Neural cell (in vitro differentiated cells): ENCODE data around the gene LRP2. TPM values are rescaled to one million over a fixed set of nuclear protein-coding genes. Genes with fewer than 3 reads are reported as not detected.

Experiments
- H2AFZ ChIP-seq: fragments of 200-600, 300-800 bp; sonication (generic), shearing (Covaris generic); 2 replicates; pipeline ENCODE4 v1.6.0; 2014; ENCODE audit warnings: low read depth, mild to moderate bottlenecking, antibody characterized with exemption, low read length, moderate library complexity
- H3F3A ChIP-seq: fragments of 200-600 bp; shearing (Covaris generic); 2 replicates; pipeline ENCODE4 v1.6.1; 2016; ENCODE audit warnings: mild to moderate bottlenecking, moderate library complexity, mixed read lengths, antibody characterized with exemption, low read length; ENCODE audit not compliant: insufficient read depth, poor library complexity, severe bottlenecking
- H3K27ac ChIP-seq: fragments of 200-600, 300-800 bp; sonication (generic), shearing (Covaris generic); 2 replicates; pipeline ENCODE4 v1.5.1; 2014; ENCODE audit warnings: mild to moderate bottlenecking, low read length, moderate library complexity
- H3K27me3 ChIP-seq: fragments of 300-800, 200-600 bp; sonication (generic), shearing (Covaris generic); 2 replicates; pipeline ENCODE4 v1.6.0; 2014; ENCODE audit warnings: mild to moderate bottlenecking, low read depth, low read length, moderate library complexity; ENCODE audit not compliant: insufficient read depth
- H3K36me3 ChIP-seq: fragments of 300-800, 200-600 bp; sonication (generic), shearing (Covaris generic); 2 replicates; pipeline ENCODE4 v1.5.1; 2014; ENCODE audit warnings: mild to moderate bottlenecking, antibody characterized with exemption, low read length, moderate library complexity; ENCODE audit not compliant: insufficient read depth
- H3K4me2 ChIP-seq: fragments of 300-800, 200-600 bp; sonication (generic), shearing (Covaris generic); 2 replicates; pipeline ENCODE4 v1.6.0; 2014; ENCODE audit warnings: mild to moderate bottlenecking, low read length
- H3K4me3 ChIP-seq: fragments of 300-800, 200-600 bp; sonication (generic), shearing (Covaris generic); 2 replicates; pipeline ENCODE4 v1.5.1; 2014; ENCODE audit warnings: mild to moderate bottlenecking, low read length, moderate library complexity
- H3K79me2 ChIP-seq: fragments of 200-600 bp; shearing (Covaris generic); replicated peaks from 2 replicates; pipeline ENCODE4 v1.6.0; 2014; ENCODE audit warnings: mild to moderate bottlenecking, low read length, moderate library complexity; ENCODE audit not compliant: insufficient read depth
- H3K9ac ChIP-seq: fragments of 300-800, 200-600 bp; sonication (generic), shearing (Covaris generic); 2 replicates; pipeline ENCODE4 v1.6.1; 2016; ENCODE audit warnings: mild to moderate bottlenecking, low read length, mixed read lengths
- H3K9me2 ChIP-seq: fragments of 200-600 bp; shearing (Covaris generic); 2 replicates; pipeline ENCODE4 v1.6.1; 2016; ENCODE audit warnings: mild to moderate bottlenecking, low read length, mixed read lengths; ENCODE audit not compliant: insufficient read depth
- H3K9me3 ChIP-seq: fragments of 200-600, 300-800 bp; sonication (generic), shearing (Covaris generic); 2 replicates; pipeline ENCODE4 v1.6.1; 2016; ENCODE audit warnings: mild to moderate bottlenecking, mixed run types, low read length, moderate library complexity, mixed read lengths
- H4K20me1 ChIP-seq: fragments of 200-600 bp; shearing (Covaris generic); 2 replicates; pipeline ENCODE4 v1.6.1; 2016; ENCODE audit warnings: mild to moderate bottlenecking, mixed run types; ENCODE audit not compliant: insufficient read depth
- CTCF ChIP-seq: fragments of 450-650 bp; IDR thresholded peaks from 2 replicates; pipeline ENCODE4 v1.5.1; 2014; ENCODE audit warnings: antibody characterized with exemption, mild to moderate bottlenecking, moderate library complexity; ENCODE audit not compliant: poor library complexity, severe bottlenecking
- EP300 ChIP-seq: fragments of 450-650 bp; conservative IDR thresholded peaks from 2 replicates; pipeline ENCODE4 v1.6.1; 2014; ENCODE audit warnings: antibody characterized with exemption, mild to moderate bottlenecking, moderate library complexity; ENCODE audit not compliant: poor library complexity, severe bottlenecking
- EZH2 ChIP-seq: fragments of 200-600, 300-800 bp; shearing (Covaris generic), sonication (generic); IDR thresholded peaks from 2 replicates; pipeline ENCODE4 v1.6.1; 2014; ENCODE audit warnings: antibody characterized with exemption, low read length, borderline replicate concordance, mild to moderate bottlenecking; ENCODE audit not compliant: insufficient read depth, poor library complexity, severe bottlenecking
- MXI1 ChIP-seq: fragments of 450-650 bp; conservative IDR thresholded peaks from 2 replicates; pipeline ENCODE4 v1.6.1; 2014; ENCODE audit warnings: antibody characterized with exemption, mild to moderate bottlenecking; ENCODE audit not compliant: poor library complexity, severe bottlenecking
- POLR2AphosphoS5 ChIP-seq: IDR thresholded peaks from 2 replicates; pipeline ENCODE4 v1.6.1; 2012
- RAD21 ChIP-seq: fragments of 450-650 bp; conservative IDR thresholded peaks from 2 replicates; pipeline ENCODE4 v1.6.1; 2014; ENCODE audit warnings: antibody characterized with exemption, mild to moderate bottlenecking, moderate library complexity
- REST ChIP-seq: IDR thresholded peaks from 2 replicates; pipeline ENCODE4 v1.6.1; 2012; ENCODE audit warnings: borderline replicate concordance
- SMC3 ChIP-seq: fragments of 450-650 bp; conservative IDR thresholded peaks from 2 replicates; pipeline ENCODE4 v1.6.1; 2014; ENCODE audit warnings: antibody characterized with exemption, mild to moderate bottlenecking, moderate library complexity; ENCODE audit not compliant: poor library complexity
- TAF1 ChIP-seq: IDR thresholded peaks from 2 replicates; pipeline ENCODE4 v1.6.1; 2012; ENCODE audit warnings: low read depth
- polyA plus RNA-seq: library from polyadenylated mRNA; depleted of rRNA; stranded (reverse); fragments of >200 nt; gene quantifications from 2 replicates; pipeline ENCODE4 v1.2.3, GENCODE V29; 2014

The LRP2 gene
- polyA plus RNA-seq, 1 donor from 2014 or later: 1.8 TPM

GRCh38 chr2:169221745-169222369 is 140.5 kb downstream of the LRP2 start:
- Histone ChIP-seq H3K79me2 (no peaks in the 10 kb centered on the region), H3K9me3 (no peaks in the 10 kb centered on the region), H3K36me3 (no peaks in the 10 kb centered on the region), H3K27me3 (no peaks in the 10 kb centered on the region), H3K9ac (no peak overlapping the region), H3K4me2 (no peak overlapping the region), H3K9me2 (no peaks in the 10 kb centered on the region), H3K4me3 (no peak overlapping the region), H3F3A (no peaks in the 10 kb centered on the region), H3K27ac (peak overlapping the region; percentile 7), H2AFZ (no peak overlapping the region), H4K20me1 (no peaks in the 10 kb centered on the region)
- peak; percentile 81 for TF ChIP-seq SMC3
- peak; percentile 81 for TF ChIP-seq RAD21
- peak; percentile 81 for TF ChIP-seq CTCF
- TF ChIP-seq EP300: no peak
- no peak for TF ChIP-seq REST
- no peak for TF ChIP-seq TAF1
- TF ChIP-seq POLR2AphosphoS5: no peak
- peak; percentile 15 for TF ChIP-seq MXI1
- TF ChIP-seq EZH2: no peak

GRCh38 chr2:169210917-169211316 is 151.4 kb downstream of the LRP2 start:
- Histone ChIP-seq H3F3A (no peaks in the 10 kb centered on the region), H4K20me1 (no peaks in the 10 kb centered on the region), H3K36me3 (no peaks in the 10 kb centered on the region), H3K9me2 (no peaks in the 10 kb centered on the region), H3K4me2 (no peak overlapping the region), H3K4me3 (no peak overlapping the region), H2AFZ (no peak overlapping the region), H3K9me3 (no peaks in the 10 kb centered on the region), H3K79me2 (no peaks in the 10 kb centered on the region), H3K27me3 (no peaks in the 10 kb centered on the region), H3K27ac (no peak overlapping the region), H3K9ac (no peak overlapping the region)
- TF ChIP-seq RAD21 (no peak), CTCF (no peak)
